H7 (cell line): Measurements from ENCODE around the gene FES. TPM values are rescaled to one million over a fixed set of nuclear protein-coding genes. Genes with fewer than 3 reads are reported as not detected.
A peak's percentile ranks its signal among the peaks of the same experiment; 100 is the strongest.
"Not testable (repeated sequence)": the region's sequence is repeated elsewhere in the genome, so short reads cannot be mapped to it uniquely, and the experiment has no call there.

Experiments
- DNase-seq: peaks from one replicate; pipeline ENCODE4 v3.0.0; 2012
- H3K27me3 ChIP-seq: 2 replicates; pipeline ENCODE4 v1.6.0; 2011; ENCODE audit warnings: mild to moderate bottlenecking, low read length; ENCODE audit not compliant: control insufficient read depth, insufficient read depth
- H3K36me3 ChIP-seq: replicated peaks from 2 replicates; pipeline ENCODE4 v1.5.1; 2011; ENCODE audit warnings: low read length; ENCODE audit not compliant: control insufficient read depth, insufficient read depth
- H3K4me3 ChIP-seq: 2 replicates; pipeline ENCODE4 v1.5.1; 2011; ENCODE audit warnings: low read depth, mild to moderate bottlenecking, control low read depth, low read length, moderate library complexity; ENCODE audit not compliant: insufficient read depth
- total RNA-seq: library from RNA; depleted of rRNA; stranded (reverse); fragments of >200 nt; shearing (Covaris generic); gene quantifications from 2 replicates; pipeline ENCODE4 v1.2.3, GENCODE V29; 2014

The FES gene
- total RNA-seq, 1 experiment from 2014 or later = 11.2 TPM

GRCh38 chr15:90911906-90912769 lies 27.8 kb downstream of the FES start:
- Histone ChIP-seq H3K27me3 (no peaks in the 10 kb centered on the region), H3K4me3 (no peak overlapping the region), H3K36me3 (peaks cover 3% of the 10 kb centered on the region)
- no peak for DNase-seq

- no peak for DNase-seq
- Histone ChIP-seq H3K4me3 (no peak overlapping the region), H3K36me3 (peaks cover 2% of the 10 kb centered on the region), H3K27me3 (no peaks in the 10 kb centered on the region)
Observed at GRCh38 chr15:90912770-90913075, 28.4 kb downstream of the FES start.

- Histone ChIP-seq H3K36me3 (peaks cover 2% of the 10 kb centered on the region), H3K27me3 (no peaks in the 10 kb centered on the region), H3K4me3 (no peak overlapping the region)
- no peak for DNase-seq
Observed at GRCh38 chr15:90913398-90913944, 29.2 kb downstream of the FES start.

- DNase-seq = no peak
- Histone ChIP-seq H3K27me3 (no peaks in the 10 kb centered on the region), H3K36me3 (peaks cover 3% of the 10 kb centered on the region), H3K4me3 (no peak overlapping the region)
Observed at GRCh38 chr15:90914305-90915080, 30.2 kb downstream of the FES start.

GRCh38 chr15:90915216-90915807 lies 31.0 kb downstream of the FES start:
- peaks cover 3% of the 10 kb centered on the region for H3K36me3 ChIP-seq
- no peak overlapping the region for H3K4me3 ChIP-seq
- H3K27me3 ChIP-seq = no peaks in the 10 kb centered on the region
- DNase-seq = no peak

- Histone ChIP-seq H3K4me3 (no peak overlapping the region), H3K36me3 (peaks cover 3% of the 10 kb centered on the region), H3K27me3 (no peaks in the 10 kb centered on the region)
- peak; percentile 69 for DNase-seq
Observed at GRCh38 chr15:90915808-90916440, 31.6 kb downstream of the FES start.

- no peaks in the 10 kb centered on the region for H3K27me3 ChIP-seq
- no peak overlapping the region for H3K4me3 ChIP-seq
- no peak for DNase-seq
- H3K36me3 ChIP-seq = peaks cover 3% of the 10 kb centered on the region
Observed at GRCh38 chr15:90916461-90916860, 32.2 kb downstream of the FES start.

GRCh38 chr15:90917569-90917968 lies 33.3 kb downstream of the FES start:
- Histone ChIP-seq H3K4me3 (no peak overlapping the region), H3K27me3 (no peaks in the 10 kb centered on the region), H3K36me3 (peaks cover 3% of the 10 kb centered on the region)
- DNase-seq = no peak

- Histone ChIP-seq H3K27me3 (no peaks in the 10 kb centered on the region), H3K36me3 (peaks cover 1% of the 10 kb centered on the region)
Observed at GRCh38 chr15:90918034-90918788, 33.9 kb downstream of the FES start.

GRCh38 chr15:90918835-90919234 lies 34.5 kb downstream of the FES start:
- no peak overlapping the region for H3K4me3 ChIP-seq
- DNase-seq = no peak
- peaks cover 1% of the 10 kb centered on the region for H3K36me3 ChIP-seq
- H3K27me3 ChIP-seq = no peaks in the 10 kb centered on the region

More at GRCh38 chr15:90918034-90918788, 33.9 kb downstream of the FES start:
- no peak for DNase-seq
- no peak overlapping the region for H3K4me3 ChIP-seq

- Histone ChIP-seq H3K4me3 (no peak overlapping the region), H3K27me3 (no peaks in the 10 kb centered on the region), H3K36me3 (peaks cover 1% of the 10 kb centered on the region)
- no peak for DNase-seq
Observed at GRCh38 chr15:90921887-90922286, 37.6 kb downstream of the FES start.

GRCh38 chr15:90922712-90923322 lies 38.5 kb downstream of the FES start:
- not testable (repeated sequence) for H3K36me3 ChIP-seq, H3K27me3 ChIP-seq, DNase-seq, H3K4me3 ChIP-seq

GRCh38 chr15:90924375-90924774 lies 40.1 kb downstream of the FES start:
- Histone ChIP-seq H3K36me3 (no peaks in the 10 kb centered on the region; the same call in none of the 2 replicates), H3K4me3 (no peak overlapping the region), H3K27me3 (no peaks in the 10 kb centered on the region)
- no peak for DNase-seq
